ENCODE data around the gene CYRIA.

Gene CYRIA

DNA sequence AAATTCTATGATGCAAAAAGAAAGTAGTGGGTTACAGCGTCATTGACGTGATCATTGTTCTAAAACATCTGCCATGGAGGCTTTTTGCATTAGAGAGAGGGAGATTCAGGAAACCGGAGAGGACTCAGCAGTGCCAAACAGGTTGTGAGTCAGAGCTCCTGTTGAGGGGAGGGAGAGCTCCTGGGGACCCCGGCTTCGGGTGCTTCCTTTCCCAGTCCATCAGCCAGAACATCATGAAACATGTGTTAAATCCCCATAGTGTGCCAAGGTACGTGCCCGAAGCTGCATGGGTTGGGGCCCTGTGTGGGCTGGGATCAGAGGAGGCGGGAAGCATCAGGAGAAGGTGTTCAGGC, 791 bp upstream of the CYRIA start:
- DNase-seq: no peak

DNA sequence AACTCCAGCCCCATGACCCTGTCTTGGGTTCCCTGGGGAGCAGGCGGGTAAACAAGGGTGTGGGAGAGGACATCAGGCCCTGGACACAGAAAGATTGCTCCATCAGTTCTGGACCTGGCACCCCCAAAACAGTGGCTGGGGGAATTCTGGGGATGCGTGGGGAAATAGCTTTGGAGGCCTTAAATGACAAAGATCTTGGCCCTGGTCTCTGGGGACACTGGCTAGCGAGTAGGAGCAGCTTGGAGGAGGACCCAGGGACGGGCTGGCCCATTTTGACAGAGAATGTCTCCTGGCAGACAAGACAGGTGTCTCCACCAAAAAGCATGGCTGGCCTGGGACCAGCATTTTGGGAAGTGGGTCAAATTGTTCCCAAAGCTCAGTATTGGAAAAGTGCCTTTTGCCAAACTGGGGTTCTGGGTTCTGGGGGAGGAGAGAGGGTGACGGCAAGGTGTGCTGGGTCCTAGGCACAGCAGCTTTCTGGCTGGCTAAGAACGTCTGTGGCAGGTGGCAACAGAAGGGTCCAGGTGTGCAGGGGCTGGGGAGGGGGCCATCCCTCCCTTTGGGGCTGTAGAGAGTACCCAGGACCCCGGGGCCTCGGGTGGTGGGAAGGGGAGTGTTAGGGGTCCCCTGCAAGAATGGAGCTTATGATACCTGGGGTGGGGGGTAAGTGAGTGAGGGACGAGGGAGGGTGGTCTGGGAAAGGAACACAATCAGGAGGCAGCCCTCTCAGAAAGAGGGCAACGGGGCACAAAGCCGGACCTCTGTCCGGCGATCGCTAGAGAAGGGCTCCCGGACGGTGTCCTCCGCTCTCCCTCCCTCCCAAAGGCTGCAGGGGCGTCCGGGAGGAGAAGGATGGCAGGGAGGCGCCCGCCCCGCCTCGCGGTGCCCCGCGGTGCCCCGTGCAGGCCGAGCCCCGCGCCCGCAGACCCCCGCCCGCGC, 556 bp downstream of the CYRIA start:
- DNase-seq: no peak

DNA sequence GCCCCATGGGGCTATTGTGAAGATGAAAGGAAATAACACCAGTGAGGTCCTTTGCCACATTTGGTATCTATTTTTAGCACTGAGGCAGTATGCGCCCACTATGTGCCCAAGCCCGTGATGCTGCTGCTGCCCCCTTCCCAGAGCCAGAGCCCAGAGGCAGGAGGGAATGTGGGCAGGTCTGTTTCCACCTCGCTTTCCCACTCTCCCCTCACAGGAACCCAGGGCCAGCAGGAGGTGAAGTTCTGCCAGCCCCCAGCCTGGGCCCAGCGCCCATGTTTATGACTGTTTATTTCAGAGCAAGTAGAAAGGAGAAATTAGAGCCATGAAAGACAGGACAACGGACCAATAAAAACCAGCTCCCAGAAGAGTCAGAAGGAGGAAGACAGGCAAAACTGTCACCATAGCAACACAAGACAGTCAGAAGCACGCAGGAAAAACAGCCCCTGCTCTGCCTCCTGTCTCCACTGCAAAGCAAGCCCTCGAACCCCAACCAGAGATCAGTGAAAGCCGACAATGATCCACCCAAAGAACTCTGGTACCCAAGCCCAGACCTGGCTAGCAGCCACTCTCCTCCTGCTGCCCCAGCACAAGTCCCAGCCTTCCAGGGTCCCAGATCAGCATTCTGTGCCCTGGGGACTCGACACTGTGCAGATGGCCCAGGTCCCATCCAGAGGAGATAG, 1.4 kb downstream of the CYRIA start:
- peak; percentile 71 for DNase-seq

DNA sequence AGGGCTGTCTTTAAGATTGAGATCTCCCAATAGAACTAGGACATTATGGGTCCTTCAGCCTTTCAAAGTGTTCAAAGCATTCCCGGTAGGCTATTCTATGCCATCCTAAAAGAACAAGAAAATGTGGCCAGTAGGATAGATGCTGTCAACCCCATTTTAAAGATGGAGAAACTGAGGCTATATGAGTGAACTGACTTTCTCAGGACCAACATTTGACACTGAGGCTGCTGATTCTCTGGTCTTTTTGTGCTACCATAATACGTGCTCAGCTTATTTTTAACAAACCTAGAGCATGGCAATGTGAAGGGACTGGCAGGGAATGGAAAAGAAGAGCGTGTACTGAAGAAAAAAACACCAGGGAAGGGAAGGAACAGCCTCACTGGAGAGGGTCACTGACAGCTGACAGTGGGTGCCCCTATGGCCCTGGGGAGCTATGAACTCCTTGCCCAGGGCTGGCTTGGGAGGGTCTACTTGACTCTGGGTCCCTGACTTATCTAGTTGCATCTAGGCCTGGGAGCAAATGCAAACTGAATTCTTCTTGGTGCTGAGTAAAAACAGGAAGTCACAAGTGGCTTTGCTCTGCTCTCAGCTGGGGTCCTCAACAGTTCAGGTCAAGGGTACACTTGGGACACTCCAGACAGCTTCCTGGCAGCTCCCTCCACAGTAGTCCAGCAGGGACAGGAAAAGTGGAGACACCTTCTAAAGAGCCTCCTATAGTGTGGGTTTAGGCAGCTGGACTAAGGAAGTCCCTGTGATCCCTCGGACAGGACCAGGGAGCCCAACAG, 2.3 kb downstream of the CYRIA start:
- DNase-seq: no peak

DNA sequence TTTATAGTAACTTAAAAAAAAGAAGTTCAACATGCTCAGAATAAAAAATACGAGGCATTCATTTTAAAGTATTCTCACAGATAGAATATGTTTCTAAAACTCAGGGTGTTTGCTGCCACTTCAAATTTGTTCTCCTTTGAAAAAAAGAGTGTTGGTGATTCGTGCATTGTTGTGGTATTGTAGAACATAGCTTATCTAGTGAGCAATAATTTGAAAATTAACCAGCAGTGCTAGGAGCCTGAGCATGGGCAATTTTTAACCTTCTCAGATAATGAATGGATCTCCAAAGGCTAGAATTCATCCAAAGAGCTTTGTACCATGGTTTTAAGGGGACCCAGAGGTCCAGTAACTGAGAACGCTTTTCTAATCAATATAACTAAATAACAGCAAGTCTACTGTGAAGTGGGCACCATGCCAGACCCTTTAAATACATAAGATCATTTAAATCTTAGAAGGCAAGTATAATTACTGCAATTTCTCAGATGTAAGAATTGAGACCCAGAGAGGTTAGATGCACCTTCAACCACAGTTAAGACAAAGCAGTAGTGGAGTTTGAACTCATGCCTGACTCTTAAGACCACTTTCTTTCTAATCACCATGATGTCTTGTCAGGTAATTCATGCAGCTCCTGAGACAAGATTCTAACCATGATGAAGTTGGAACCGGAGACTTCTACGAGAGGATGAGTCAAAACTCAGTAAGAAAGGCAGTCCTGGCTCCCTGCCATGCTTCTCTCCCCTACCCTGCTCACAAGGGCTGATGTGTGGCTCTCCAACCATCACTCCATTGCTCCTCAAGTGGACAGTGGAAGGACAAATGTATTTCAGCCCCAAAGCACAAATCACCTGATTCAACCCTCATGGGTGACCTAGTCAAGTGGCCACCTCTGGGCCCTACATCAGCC, 3.4 kb downstream of the CYRIA start:
- no peak for DNase-seq

DNA sequence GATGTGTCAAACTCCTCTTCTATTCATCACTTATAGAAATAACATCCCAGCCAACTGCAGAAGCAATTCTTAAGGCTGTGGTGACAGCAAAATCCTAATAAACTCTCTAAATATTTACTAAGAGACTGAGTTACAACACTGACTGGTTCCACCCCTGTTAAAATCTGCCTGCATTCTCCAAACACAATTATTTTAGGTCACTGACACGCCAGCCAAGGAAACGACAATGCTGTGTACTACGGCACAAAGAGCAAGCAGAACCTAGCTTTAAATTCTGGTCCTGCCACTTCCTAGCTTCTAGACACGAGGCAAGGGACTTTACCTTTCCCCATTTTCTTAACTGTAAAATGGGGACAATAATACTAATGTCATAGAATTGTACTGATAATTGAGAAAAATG, 4.1 kb downstream of the CYRIA start:
- DNase-seq: no peak

DNA sequence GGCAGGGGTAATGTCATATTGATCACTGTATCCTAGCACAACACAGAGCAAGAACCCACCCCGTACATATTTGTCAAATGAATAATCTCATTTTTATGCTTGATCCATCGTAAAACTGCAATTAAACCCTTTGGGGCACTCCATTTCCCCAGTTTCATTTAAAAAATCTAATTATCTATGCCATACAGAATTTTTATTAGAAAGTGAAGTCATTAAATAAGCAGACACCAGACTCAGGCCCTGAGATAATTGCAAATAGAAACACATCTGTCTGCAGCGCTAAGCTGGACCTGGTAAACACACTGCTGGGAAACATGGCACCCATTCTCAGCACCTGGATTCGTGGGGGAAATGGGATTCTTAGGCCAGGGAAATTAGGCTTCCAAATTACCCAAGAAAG, 5.1 kb downstream of the CYRIA start:
- DNase-seq: no peak

DNA sequence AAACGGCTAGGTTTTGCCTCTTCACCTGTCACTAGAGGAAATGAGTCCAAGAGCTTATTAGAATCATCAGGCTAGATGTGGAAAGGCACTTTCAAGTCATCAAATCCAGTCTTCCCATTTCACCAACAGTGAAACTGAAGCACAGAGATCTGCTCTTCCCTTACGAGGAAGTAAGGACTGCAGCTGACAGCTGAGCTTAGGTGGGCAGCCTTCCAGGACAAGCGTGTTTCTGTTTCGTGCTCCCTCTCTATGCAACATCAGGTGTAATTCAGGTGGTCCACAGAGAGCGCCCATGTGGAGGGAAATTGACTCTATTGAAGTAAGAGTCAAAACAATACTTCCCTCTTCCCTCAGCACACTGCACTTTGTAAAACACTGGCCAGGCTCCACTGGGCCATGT, 5.5 kb downstream of the CYRIA start:
- no peak for DNase-seq

DNA sequence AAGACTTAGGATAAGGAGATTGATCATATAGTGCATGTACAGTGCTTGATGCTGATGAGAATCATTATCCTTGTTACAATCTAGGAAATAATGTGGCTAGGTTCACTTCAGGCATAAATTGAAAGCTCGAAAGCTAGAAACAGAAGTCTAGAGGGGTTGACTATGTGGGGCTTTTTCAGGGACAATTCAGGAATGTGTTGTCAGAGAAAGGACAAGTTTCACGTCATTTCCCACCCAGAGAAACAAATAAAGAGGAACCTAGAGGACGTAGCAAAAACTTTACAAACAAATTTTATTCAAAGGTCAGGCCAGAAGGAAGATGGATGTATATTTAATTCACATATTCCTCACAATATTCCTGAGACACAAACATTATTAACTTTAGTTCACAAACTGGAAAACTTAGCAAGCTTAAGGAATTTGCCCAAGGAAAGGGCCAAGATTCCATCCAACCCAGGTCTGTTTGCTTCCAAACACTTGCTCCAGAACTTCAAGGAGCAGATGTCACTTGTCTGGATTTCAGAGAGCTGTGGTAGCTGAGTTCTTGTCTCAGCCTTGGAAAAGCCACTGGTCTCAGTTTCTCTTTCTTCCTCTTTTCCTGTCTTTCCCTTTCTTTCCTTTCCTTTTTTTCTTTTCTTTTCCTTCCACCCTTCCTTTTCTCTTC, 7.4 kb downstream of the CYRIA start:
- DNase-seq: no peak

DNA sequence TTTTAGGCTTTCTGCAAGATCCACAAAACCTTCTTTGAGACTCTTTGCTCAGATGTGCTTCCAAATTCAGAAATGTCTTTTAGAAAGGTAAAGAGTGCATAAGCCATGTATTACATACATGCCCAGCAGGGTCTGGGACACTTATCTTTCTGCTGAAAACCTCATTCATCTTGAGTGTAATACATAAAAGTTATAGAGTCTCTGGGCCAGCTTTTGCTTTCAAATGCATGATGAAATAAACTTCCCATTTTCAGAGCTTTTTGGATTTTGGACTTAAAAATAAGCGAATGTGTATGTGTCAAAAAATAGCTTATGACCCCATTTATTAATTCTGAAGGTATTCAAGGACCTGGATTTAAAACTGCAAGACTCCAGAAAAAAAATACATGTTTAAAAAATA, 8.0 kb downstream of the CYRIA start:
- no peak for DNase-seq

DNA sequence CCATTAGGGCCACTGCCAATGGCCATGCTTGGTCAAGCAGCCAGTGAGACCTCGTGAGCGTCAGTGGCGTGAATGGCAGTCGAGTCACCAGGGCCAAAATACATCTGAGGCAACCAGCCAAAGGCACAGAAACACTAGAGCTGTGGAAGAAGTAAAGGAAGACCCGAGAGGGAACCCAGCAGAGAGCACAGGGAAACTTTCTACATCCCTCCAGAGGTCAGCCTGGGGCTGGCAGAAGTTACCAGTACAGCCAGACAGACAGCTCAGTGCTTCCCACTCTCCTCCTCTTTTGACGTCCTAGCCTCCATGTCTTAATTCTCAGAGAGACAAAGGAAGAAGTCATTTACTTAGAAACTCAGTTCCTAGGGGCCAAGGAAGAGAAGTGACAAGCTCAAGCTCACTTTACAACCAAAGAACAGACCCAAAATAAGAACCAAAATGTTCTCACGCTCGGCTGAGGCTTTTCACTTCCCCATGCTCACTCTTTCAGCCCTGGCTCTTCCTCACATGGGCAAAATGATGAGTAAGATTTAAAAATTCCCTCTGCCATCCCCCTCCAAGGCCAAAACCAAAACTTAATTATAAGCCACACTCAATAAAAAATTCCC, 8.7 kb downstream of the CYRIA start:
- DNase-seq: no peak

DNA sequence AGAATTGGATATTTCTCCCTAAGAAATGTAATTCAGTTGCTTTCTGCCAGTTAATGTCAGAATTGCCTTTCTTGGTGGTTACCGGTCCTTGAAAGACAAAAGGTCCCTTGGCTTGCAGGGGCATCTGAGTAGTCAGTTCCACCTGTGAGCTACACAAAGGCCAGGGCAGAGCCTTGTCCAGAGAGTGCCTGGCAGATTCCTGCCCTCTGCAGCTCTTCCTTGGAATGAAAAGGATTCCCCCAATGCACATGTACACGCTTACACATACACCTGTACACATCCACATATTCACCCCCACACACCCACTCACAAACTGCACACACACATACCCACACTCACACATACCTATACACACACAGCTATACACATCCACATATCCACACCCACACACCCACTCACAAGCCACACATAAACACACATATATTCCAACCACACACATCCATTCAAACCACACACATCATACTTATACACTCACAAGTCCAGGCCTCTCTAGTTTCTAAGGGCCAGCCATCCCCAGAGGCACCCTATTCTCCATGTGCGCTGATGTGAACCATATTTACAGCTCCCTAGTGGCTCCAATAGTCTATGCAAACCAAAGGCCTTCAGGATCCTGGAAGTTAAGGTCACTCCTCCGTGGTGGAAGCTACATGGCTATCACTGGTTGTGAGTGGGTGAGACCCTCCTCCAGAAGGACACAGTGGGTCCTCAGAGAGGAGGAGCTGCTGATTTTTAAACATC, 9.6 kb downstream of the CYRIA start:
- no peak for DNase-seq

DNA sequence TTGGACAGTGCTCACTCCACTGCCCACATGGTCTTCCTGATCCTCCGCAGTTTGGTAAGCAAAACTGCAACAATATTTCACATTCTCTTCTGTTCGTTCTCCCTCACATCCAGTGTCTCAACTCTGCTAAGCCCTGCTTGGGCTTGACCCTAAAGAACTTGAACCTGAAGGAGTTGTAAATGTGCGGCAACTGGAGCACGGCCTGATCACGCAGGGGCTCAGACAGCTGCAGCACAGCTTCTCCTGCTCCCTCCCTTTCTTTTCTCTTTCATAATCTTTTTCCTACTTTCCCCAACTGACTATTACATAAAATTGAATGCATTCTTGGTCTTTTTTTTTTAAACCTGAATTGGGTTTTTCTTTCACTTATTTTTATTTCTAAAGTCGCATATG, 10.2 kb downstream of the CYRIA start:
- no peak for DNase-seq

DNA sequence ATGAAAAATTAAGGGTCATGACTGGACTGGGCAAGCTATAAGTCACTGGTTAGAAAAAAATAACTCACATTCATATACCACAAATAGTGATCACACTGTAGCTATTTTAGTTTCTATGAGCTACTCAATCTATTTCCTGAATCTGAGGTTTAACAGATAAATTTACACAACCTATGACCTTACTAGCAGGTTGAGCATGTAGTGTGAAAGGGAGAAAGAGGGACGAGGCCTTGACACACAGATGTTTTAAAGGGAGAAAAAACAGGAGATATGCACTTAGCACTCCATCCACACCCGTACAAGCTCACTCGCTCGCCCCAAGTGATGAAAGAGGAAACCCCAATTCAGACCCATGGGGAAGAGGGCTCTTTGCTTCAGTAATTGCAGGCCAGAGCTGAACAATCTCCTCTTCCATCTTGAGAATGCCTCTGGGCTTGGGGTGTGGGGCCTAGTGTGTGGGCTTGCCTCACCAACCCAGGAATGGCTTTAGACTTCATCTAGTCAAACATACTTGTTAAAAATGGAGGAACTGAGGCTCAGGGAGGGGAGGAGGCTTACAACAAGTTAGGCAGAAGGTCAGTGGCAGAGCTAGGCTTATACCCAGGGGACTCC, 10.7 kb downstream of the CYRIA start:
- no peak for DNase-seq

DNA sequence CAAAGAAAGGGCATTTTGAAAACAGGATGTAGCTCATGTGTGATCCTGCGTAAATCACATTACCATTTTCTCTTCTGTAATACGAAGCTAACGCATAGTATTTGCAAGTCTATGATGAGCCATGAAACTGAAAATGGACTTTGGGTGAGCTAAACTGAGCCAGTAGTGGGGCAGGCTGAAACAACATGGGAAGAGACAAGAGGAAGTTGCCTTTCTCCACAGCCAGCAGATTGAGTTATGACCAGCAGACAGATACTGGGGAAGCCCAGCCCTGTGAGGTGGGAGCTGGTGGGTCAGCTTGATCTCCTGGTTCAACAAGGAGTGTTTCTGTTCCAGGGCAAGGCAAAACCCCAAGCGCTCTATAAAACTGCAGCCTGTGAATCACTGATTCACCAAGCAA, 11.8 kb downstream of the CYRIA start:
- no peak for DNase-seq

DNA sequence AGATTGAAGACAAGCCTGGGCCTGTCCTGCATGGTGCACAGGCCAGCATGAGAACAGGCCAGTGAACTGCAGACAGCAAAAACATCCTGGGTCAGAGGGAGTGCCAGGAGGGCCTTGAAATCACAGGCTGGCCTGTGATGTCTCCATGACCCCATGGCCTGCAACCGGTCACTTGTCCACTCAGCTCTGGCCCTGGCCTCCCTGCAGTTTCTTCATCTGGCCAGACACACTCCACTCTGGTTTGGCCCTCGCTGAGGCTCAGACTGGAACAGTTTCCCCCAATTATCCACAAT, 12.6 kb downstream of the CYRIA start:
- no peak for DNase-seq

DNA sequence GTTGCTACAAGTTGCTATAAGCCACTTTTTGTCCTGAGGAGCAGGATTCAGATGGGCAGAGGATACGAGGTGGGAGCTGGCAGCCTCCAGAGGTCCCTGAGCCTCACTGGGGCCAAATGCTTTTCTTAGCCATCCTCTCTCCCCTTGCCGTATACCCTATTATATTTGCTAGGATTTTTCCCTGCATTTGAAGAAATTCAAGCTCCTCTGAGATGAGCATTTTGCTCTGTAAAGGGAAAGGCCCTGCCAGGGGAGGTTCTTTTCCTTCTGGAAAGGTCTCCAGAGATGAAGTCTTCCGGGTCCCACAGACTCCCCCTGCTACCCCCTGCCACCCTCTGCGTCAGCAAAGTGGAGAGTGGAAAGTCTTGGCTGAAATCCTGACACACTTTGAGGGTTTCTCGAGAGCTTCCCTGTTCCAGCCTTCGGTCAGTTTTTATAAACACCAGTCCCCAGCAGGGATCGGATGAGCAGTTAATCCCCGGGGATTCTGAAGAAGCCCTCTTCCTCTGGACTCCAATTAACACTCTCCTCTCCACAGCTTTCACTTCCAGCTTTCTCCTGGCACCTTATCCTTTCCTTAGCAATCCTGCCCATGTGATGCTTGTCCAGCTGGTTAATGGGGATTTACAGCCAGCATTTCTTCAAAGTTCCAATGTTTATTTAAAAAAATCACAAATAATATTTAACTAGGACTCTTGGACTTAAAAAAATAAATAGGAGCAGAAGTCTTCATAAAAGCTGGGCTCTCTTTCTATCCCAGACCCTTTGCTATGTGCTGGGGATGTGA, 13.1 kb downstream of the CYRIA start:
- DNase-seq: no peak

DNA sequence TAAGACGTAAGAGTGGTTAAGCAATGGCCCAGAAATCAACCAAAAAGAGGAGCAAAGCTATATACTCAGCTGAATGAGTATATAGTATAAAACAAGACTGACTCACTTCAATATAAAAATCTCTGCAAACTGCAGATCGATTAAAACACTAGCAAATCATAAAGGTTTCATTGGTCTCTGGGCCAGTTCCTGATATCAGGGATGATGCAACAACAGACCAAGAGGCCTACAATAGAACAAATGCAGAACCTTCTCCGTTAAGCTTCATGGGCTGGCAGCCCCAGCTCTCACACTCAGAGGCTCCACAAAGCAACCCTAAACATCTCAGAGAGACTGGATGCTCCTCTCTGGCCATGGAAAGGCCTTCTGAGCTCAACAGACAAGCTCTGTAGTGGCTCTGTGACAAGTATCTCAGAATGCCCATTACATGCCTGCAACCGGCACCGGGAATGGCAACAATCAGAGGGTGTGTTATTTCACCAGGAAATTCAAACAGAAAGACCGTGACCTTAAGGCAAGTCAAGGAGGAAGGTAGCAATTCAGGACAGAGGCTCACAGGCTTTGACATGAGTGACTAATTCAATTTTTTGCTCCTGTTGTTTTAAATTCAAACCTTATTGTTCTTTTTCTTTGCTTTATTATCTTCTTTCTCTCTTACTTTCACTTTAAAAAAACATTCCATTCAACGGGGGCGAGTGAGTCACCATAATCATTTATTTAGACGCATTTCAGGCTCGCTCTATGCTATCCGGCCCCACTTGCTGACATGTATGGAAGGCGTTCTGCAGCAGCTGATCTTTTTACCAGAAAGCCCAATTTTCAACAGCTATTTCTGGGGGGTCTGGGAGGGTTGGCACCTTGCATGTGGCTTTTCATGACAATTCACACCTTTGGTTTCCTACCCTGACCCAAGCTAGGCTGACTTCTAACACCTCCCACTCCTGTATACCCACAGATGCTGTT, 15.1 kb downstream of the CYRIA start:
- DNase-seq: peak; percentile 37
